Body of pancreas (tissue), 4 donors: ENCODE data around the gene ALOX5AP.
A peak's percentile ranks its signal among the peaks of the same experiment; 100 is the strongest.

Experiments used
- POLR2A ChIP-seq, 3 donors: fragments of 450-650 bp; IDR thresholded peaks; one replicate each; pipeline ENCODE4 v1.6.1; 2016; ENCODE audit warnings: antibody characterized with exemption in 3 of 3, mild to moderate bottlenecking in 2 of 3
- TF ChIP-seq, protein P1 (sequence below), 7 experiments: fragments of 450-650 bp in 4 of 7; fragments of 200-600 bp in 3 of 7; sonication (generic) in 3 of 7; IDR thresholded peaks; one replicate each; pipeline ENCODE4 v1.5.1; 2016 to 2019; ENCODE audit warnings: antibody characterized with exemption in 7 of 7

DNA sequence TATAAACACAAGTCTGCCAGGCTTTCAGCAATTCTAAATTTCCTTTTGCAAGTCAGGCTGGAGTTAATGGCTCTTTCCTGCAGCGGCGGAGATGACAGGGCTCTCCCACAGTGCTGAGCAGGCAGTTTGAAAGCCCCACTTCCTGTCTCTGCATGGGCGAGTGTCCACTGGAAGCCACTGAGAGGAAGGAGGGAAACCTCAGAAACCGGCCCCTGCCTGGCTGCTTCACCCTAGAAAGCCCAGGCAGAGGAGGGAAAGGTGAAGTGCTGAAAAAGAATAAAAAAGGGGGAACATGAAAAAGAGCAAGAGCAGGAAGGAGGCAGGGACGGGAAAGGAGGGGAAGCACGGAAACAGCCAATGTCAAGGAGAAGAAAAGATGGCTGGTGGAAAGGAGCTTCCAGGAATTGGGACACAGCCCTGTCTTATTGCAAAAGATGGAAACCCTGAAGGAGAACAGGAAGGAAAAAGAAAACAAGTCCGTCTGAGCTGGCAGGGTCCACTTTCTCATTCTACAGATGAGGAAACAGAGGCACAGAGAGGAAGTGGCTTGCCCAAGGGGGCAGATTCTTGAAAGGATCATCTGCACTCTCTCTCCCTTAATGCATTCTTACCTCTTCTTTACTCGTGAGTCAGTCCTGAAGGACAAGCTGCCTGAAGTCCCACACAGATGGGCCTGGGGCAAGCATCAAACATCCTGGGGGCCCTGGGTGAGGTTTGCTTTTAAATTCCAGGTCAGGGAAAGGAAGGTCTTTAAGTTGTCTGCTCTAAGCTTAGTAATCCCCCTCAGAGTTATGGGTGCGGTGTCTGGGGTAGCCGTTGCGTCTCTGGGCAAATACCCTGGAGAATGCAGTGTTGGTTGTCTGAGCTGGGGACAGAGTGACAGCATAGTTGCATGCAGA lies 38.8 kb upstream of the ALOX5AP start:
- TF ChIP-seq, protein P1, sequence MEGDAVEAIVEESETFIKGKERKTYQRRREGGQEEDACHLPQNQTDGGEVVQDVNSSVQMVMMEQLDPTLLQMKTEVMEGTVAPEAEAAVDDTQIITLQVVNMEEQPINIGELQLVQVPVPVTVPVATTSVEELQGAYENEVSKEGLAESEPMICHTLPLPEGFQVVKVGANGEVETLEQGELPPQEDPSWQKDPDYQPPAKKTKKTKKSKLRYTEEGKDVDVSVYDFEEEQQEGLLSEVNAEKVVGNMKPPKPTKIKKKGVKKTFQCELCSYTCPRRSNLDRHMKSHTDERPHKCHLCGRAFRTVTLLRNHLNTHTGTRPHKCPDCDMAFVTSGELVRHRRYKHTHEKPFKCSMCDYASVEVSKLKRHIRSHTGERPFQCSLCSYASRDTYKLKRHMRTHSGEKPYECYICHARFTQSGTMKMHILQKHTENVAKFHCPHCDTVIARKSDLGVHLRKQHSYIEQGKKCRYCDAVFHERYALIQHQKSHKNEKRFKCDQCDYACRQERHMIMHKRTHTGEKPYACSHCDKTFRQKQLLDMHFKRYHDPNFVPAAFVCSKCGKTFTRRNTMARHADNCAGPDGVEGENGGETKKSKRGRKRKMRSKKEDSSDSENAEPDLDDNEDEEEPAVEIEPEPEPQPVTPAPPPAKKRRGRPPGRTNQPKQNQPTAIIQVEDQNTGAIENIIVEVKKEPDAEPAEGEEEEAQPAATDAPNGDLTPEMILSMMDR (IDR thresholded peaks at IDR 0.05) = no peak
- peak in 1 of 3 donors; percentile 9 for TF ChIP-seq POLR2A (IDR thresholded peaks at IDR 0.05)
